A549 (cell line): ENCODE measurements around the gene C11orf71.

Experiments
- CTCF ChIP-seq: fragments of >200 bp; sonication (Bioruptor Twin); formaldehyde crosslinking; IDR thresholded peaks from 3 replicates; pipeline ENCODE4 v1.5.1; 2016
- MYC ChIP-seq: IDR thresholded peaks from 2 replicates; pipeline ENCODE4 v1.6.1; 2012; ENCODE audit warnings: mild to moderate bottlenecking, inconsistent platforms, low read length, improper control_type of control experiment, borderline replicate concordance

GRCh38 chr11:114375052-114375451 is 25.3 kb downstream of the C11orf71 start:
- TF ChIP-seq CTCF (no peak), MYC (no peak)
